Transverse colon (tissue), 3 donors: ENCODE data around the gene SMARCC1.

Experiments
- CTCF ChIP-seq, 5 experiments: fragments of 200-600 bp in 3 of 5; fragments of 450-650 bp in 2 of 5; sonication (generic) in 3 of 5; IDR thresholded peaks; 1 replicate in 2 of 5; 2 replicates in 3 of 5; pipeline ENCODE4 v1.5.1; 2016 to 2017; ENCODE audit warnings: antibody characterized with exemption in 5 of 5, inconsistent platforms in 3 of 5, mild to moderate bottlenecking in 2 of 5, moderate library complexity in 1 of 5
- EP300 ChIP-seq: sonication (generic); formaldehyde crosslinking; IDR thresholded peaks from one replicate; pipeline ENCODE4 v1.6.1; 2017; ENCODE audit warnings: antibody characterized with exemption, low read depth

GRCh38 chr3:47613722-47614121, 168.0 kb downstream of the SMARCC1 start:
- TF ChIP-seq EP300 = no peak
- TF ChIP-seq CTCF (IDR thresholded peaks at IDR 0.05) = no peak
